NCI-H774 (cell line): Measurements from ENCODE around the gene TEKT3.

Experiments
- DNase-seq: peaks from one replicate; lab custom pipeline; 2025; lab: John Stamatoyannopoulos, UW

Gene TEKT3

DNA sequence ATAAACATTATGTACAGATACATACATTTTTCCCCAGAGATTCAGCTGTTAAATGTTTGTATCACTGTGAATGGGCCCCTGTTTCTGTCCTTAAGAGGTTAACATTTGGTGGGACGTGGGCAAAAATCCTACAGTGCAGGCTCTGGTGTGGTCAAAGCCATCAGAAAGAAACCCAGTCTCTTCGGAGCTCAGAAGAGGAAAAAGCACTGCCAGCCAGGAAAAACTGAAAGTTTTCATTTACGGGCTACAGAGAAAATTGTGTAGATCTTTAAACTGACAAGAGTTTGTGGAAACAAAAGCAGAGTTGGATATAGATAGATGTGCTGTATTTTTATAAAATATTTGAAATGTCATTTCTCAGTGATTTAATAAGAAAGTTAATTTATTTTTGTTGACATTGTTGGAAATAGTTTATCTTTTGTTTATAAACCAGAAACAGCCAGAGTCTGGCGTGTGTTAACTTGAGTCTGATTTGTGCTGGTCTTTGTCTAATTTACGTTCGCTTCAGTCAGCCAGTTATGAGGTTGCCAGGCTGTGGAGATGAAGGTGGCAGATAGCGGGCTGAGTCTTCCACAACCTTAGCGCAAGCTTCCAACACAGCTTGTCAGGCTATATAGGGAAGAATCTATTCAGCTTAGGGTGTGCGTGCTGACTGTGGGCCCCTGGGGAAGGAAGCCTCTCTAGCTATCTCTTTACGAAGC, 9.5 kb upstream of the TEKT3 start:
- no peak for DNase-seq

DNA sequence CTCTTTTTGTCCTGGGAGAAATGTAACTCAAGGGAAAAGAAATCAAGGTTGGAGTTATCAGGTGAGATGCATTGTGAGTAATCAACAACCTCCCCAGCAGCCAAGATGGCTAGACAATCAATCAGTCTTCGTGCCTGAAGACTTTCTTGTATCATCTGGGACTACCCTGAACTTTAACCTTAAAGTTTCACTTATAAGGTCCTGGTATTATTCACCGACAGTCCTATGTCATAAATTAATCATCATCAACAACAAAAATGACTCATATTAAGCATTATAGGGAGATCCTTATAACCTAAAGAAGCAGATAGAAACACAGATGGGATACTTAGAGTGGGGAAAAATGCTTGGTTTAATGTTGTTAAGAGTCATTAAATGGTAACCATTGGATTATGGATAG, 7.7 kb upstream of the TEKT3 start:
- DNase-seq = no peak

DNA sequence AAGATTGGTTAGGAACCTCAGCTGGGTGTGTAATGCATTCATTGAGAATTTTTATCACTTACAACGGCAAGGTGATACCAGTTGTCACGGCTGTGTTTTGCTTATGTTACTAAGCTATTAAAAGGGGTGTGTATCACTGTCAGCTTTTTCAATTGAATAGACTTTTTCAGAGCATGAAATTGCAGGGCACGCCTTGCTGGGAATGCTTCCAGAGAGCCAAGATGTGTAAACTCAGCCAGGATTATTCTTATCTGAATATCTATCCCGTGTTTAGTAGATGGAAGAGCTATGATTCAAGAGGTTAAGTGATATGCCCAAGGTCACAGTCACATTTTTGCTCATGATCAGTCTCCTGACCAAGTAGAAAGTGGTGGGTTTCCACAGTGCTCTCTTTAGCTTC, 6.6 kb upstream of the TEKT3 start:
- peak; percentile 38 for DNase-seq

DNA sequence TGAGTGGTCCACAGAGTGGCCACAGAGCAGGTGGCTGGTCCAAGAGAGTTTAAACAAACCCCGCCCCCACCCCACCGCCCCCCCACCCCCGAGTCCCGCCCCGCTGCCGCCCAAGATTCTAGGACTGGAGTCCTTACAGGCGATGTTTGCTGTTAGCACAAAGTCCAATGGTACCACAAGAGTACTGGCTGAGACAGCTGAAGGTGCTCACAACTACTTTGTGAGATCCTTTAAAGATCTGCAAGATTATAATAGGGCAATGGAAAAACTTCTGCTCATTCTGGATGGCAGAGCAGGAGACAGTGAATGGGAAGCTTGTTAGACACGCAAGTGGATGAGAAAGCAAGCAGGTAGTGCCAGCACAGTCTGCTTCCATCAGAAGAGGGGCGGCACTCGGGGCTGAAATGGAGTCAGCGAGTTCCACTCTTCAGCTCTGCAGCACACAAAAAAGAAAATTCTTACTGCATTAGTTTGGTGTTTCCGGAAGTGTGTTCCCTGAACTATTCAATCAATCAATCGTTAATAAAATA, 4.7 kb upstream of the TEKT3 start:
- no peak for DNase-seq

DNA sequence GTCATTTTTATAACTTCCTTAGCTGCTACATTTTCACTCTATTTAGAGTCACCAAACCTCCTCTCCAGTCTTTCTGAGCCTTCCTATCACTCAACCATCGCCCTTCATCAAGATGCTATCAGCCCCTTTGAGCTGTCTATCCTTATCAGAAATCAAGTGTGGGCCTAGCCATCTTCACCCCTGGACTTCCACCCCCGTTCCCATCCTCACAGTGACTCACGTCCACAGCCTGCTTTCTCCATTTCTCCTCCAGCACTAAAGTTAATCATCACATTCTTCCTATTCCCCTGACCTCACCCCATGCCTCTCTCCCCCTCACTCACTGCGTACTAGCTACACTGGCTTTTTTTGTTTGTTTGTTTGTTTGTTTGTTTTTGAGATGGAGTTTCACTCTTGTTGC, 2.4 kb upstream of the TEKT3 start:
- DNase-seq = no peak

DNA sequence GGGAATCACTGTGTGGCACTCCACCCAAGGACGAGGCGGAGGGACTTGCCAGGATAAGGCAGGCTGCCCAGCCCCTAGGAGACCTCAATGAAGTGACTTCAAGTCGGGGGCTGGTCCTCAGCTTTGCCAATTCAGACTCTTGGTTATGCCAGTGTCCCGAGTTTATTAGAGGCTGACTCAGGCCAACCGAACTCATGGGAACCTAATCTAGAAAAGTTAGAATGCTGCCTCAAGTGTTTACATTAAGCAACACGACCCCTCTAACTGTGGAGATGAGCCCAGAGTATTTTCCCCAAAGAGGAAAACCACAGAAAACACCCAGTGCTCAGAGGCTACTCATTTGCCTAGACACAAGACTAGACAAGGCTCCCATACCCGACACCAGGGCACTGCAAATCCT, 1.1 kb upstream of the TEKT3 start:
- no peak for DNase-seq

DNA sequence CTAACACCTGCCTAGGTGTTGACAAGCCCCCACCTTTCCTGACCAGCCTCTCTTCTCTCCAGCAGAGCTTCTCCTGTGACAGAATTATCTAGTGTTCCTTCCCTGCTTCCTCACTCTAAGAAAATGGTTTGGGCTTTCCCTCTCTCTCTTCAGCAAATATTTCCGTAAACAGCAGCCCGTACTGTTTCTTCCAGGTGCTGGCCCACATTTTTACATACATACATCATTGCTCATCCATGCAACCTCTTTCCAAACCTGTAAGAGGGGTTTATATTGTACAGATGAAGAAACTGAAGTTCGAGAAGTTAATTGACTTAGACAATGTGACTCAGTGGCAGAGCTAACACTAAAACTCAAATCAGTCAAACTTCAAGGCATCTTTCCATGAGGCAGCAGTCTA, 569 bp upstream of the TEKT3 start:
- DNase-seq = no peak

DNA sequence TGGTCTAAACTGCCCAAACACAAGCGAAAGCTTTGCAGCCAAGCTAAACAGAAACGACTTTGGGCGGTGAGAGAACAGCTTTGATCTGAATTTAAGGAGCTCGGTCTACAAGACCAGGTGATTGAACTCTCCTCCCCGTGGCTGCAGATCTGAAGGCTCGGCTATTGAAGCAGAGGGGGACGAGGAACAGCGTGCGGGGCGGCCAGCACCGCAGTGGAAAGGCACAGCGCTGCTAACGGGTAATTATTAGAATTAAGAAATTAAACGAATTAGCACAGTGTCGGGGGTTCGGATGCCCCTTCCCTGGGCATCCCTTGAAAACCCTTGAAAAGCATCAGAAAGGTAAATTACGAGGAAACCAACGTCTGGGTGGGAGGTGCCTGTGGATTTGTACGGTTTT, 431 bp downstream of the TEKT3 start:
- DNase-seq = no peak

DNA sequence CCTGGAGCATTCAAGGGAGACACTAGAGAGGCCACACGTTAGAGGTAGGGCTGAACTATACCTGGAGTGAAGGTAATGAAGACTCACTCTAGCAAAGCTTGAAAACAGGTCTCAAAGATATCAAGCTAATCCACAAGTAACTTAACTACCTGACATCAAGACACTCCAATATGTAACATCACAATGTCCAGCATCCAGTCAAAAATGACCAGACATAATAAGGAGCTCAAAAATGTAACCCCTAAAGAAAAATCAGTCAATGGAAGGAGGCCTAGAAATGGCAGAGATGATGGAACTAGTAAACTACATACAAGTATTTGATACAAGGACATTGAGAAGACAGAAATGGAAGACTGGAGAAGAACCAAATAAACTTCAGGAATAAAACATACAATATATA, 6.0 kb downstream of the TEKT3 start:
- no peak for DNase-seq

DNA sequence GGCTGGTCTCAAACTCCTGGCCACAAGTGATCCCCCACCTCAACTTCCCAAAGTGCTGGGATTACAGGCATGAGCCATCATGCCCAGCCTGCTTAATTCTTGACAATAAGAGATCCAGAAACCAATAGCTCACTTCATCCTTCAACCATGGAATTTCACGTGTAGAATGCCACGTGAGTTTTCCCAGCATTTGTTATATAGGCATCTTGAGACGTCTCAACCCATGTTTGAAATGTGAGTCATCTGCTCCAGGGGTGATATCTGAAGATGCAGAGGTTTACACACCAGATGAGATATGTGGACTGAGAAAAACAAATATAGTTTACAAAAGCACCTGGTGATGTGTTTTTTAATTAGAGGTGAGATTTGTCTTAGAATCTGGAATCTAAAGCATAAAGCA, 7.1 kb downstream of the TEKT3 start:
- no peak for DNase-seq

DNA sequence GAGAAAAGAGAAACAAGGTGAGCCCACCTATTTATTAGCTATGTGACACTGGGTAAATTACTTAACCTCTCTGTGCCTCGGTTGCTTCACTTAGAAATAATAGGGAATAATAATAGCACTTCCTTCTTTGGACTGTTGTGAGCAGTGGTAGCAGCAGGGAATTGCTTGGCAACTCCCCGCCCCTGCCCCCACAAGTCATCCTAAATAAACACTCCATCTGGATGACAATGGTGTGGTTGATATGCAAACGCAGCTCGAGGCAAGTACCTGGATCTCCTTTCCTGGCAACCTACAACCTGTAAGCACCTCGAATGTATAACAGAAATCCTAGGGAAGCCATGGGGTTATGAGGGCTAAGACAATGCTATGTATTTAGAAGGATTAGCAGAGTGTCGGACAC, 9.1 kb downstream of the TEKT3 start:
- DNase-seq = no peak

DNA sequence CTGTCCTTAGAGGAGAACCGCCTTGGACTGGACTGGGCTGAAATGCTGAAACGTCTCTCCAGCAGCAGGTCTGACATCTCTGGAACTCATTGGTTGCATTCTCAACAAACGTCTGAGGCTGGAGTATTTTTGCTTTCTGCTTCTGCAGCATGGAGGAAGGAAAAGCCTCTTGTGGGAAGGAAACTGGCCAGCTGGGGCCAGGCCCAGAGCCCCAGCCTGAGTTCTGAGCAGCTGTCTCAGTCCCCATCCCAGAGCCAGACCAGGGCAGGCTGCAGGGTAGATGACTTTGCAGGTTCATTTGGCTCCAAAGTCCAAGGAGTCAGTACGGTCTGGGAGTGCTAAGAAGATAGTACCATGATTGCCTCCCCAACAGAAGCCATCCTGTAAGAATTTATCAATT, 18.3 kb downstream of the TEKT3 start:
- DNase-seq = no peak

DNA sequence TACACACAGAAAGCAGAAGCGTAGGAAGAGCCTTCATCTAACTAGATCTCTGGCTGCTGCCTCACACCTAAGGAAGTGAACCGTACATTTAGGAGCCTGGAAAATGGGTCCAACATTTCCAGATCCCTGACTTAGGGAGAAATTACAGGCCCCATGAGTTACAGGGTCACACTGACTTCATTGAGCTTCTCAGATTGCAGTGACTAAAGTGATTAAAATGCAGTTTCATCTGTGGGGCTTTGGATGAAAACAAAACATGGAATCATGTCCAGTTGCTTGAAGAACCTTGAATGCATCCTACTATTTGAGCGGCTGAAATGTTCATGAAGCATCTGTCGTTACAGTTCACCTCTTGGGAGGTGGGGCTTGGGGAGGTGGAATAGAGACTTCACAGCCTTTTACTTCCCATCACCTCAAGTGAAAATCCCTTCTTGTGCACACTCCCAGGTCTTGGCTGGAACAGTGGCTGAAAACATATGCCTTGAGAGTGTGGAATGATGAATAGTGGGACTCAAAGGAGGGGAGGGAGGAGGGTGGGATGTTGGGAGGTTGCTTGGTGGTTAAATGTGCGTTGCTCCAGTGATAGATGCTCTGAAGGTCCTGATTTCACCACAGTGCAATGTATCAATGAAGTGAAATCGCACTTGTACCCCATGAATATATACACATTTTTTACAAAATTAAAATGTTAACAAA, 19.7 kb downstream of the TEKT3 start:
- no peak for DNase-seq

DNA sequence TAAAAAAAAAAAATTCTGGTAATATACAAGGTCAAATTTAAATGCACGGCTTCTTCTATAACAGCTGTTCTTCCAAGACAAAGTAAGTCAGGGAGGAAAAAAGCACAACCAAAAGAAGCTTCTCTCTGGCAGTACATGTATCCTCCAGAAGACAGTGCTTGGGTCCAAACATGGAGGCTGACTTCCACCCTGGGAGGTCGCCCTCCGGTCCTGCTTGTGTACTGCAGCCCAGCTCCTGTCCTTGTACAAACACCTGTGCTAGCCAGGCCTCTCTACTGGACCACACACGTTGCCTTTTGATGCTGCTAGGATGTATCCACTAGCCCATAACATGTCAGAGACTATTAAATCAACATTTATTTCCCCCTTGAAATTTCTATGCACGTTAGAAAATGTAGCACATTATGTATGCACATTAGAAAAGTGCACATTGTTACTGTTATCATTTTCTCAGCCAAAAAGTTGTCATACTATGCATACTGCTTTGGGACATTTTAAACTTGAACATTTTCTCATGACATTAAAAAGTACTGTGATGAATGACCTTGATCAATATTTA, 21.9 kb downstream of the TEKT3 start:
- no peak for DNase-seq

DNA sequence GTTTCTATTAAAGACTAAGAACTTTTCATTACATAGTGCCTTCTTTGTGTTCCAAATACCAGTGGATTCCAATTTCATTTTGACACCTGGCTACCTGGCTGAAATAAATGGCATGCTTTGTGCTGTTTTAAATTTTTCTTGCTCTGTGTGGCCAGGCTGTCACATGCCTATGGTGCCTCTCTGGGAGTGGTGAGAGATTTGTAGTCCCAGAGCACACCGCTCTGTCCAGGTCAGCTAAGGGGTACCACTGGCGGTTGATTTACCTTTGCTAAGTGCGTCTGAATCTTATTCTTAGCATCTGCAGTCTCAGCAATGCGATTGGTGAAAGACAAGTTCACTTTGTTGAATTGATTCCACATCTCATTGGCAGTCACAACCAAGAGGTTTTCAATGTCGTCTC, 29.4 kb downstream of the TEKT3 start:
- DNase-seq = no peak

DNA sequence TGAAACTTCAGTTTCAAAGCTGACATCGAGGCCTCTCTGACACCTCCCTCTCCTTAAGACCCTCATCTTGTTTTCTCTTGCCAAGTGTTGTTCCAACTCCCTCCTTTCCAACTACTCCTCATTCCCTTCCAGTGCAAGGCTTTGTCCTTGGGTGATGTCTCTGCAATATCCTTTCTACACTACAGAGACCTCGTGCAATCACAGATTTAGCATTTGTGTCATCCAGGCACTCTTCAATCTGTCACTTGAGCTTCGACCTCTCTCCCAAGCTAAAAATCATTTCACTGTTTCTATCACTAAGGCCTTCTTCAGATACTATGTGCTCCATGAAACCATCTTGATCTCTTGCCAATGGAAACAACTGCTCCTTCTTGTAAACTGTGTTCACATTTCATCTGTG, 31.6 kb downstream of the TEKT3 start:
- no peak for DNase-seq

DNA sequence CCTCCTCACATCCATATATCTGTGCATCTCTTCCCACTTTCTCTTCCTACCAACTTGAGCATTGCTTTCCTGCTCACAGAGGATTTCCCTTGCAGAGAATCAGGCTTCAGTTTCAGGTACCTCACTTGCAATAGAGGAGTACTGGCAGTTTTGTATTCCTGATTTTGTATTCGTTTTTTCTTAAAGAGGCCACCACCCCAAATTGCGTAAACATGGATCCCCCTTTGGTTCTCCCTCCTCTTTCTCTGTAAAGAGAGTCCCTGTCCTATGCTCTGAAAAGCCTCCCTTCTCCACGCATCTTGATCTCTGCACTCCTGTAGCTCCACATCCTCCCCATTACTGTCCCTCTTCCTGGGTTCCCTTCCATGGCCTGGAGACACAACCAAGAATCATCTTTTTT, 32.2 kb downstream of the TEKT3 start:
- no peak for DNase-seq

DNA sequence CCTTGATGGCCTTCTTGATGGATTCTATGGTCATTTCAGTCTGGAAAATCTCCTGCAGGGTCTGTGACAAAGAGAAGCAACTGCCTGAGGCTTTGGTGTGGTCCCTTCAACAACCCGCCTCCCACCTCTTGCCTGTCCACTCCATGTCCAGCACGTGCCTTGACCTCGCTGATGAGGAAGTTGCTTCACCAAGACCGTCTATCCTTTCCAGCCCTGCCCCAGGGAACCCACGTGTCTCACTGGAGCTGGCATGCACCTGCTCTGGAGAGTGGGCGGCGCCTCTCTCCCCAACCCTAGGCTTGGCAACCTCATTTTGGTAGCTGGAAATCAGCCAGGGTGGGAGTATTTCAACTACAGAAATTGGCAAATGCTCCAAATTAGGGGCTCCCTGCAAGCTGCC, 32.6 kb downstream of the TEKT3 start:
- no peak for DNase-seq

DNA sequence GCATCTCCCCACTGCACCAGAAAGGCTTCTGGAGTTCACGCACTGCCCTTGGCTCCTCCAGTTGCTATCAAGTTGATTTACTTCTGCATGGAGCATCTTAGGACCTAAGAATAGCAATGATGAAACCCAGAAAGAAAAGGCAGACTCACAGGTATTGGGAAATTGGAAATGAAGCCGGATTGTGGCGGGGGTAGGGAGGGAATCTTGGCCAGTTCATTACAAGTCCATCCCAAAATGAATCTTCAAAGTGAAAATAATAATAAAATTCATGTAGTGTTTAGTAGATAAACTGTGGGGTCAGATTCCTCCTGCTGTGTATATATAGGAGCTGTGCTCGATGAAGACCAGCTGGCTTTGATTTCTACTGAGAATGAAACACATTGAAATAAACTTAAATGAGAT, 33.7 kb downstream of the TEKT3 start:
- no peak for DNase-seq

DNA sequence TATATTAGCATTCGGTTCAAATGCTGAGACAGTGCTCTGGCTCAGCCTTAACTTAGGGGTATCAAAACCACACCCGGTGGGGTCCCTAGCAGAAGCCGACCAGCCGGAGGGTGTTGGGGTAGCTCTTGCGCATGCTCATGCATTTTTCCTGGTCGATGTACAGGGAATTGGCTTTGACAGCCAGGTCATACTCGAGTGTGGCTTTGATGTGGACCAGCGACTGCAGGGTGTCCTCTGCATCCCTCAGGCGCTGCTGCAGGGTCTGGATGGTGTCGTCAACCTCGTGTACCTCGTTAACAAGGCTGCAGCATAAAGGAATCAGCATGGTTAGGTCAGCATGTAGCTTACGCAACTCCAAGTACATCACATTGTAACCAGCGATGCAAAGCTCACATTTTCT, 37.5 kb downstream of the TEKT3 start:
- DNase-seq = no peak

DNA sequence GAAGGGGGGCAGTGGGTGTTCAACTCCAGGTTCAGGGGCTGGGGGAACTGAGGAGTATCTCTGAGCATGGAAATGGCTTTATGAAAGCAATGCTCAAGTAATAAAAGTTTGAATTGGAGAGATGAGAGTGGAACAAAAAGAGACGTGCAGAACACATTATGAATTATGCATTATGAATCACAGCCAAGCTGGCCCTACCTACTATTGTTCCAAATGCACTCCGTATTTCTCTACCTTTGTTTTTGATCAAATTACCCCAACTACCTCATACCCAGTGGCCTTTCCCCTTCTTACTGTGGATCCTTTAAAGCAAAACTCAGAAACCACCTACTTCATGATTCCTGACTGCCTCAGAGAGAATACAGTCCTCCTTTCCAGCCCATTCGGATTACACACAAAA, 38.1 kb downstream of the TEKT3 start:
- no peak for DNase-seq

DNA sequence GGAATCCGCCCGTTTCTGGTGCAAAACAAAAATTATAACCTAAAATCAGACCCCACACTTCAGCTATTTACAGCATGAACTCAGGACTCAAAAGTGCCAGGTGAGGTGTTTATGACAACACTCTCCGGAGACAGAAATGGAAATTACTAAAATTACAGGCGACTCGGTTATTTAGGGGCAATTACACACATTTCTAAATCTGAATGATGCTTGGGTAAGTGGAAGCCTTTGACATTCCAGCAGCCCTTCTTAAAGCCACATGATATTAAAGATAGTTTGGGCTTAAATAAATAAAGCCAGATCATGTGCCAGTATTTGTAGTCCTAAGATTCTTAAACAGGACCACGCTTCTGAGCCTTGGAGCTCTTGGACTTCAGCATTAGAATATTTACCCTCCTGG, 39.6 kb downstream of the TEKT3 start:
- no peak for DNase-seq

DNA sequence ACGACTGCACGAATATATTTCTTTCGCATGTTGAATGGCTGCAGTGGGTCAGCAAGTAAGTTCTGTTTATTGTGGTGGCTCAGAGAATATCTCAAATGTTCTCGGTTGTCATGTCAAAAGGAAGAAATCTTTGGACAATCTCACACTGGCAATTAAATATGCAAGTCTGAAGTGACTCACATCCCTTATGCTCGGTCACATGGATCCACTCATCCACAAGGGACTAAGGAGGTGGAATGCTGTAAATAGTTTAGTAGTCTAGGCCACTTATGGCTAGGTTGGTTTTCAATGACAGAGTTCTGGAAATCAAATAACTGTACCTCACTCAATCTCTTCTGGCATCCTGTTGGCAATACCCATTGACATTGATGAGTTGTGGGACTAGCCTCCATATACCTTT, 43.2 kb downstream of the TEKT3 start:
- no peak for DNase-seq

DNA sequence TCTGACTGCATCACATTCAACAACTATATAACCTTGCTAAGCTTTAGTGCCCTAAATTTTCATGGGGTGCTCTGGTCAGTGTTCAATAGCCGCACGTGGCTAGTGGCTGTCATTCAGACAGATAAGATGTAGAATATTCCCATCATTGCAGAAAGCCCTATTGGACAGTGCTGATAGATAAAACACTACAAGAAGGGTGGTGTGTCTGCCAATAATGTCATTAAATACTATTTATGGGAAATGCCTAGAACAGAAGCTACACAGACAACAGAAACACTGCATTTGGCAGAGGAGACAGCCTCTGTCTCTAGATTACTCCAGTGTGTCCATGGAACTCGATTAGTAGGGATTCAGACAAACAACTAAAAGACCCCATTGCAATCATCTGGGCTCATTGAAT, 47.8 kb downstream of the TEKT3 start:
- no peak for DNase-seq
